CD8-positive, alpha-beta memory T cell (primary cell): Measurements from ENCODE around the gene TEAD4. TPM values are rescaled to one million over a fixed set of nuclear protein-coding genes. Genes with fewer than 3 reads are reported as not detected.

Experiments
- CTCF ChIA-PET: fragments of 350-600 bp; sonication (Branson Sonifier 250); formaldehyde crosslinking; loops from one replicate; lab custom pipeline; 2021; ENCODE audit warnings: antibody characterized with exemption; lab: Charles Lee
- POLR2A ChIA-PET: fragments of 350-600 bp; sonication (Branson Sonifier 250); formaldehyde crosslinking; loops from one replicate; lab custom pipeline; 2021; ENCODE audit warnings: antibody characterized with exemption; lab: Charles Lee
- DNase-seq, 5 donors: peaks; one replicate each; pipeline versions ENCODE4 v3.0.0 to v3.0.0-alpha.2; 2020 to 2022; ENCODE audit warnings: mixed read lengths in 1 of 5
- H3K27ac ChIP-seq: one replicate; pipeline ENCODE4 v1.7.0; 2013; ENCODE audit warnings: low read depth, mild to moderate bottlenecking, low read length, moderate library complexity
- H3K27me3 ChIP-seq: 2 replicates; pipeline ENCODE4 v1.7.0; 2013; ENCODE audit warnings: low read length, mild to moderate bottlenecking; ENCODE audit not compliant: insufficient read depth, poor library complexity, severe bottlenecking
- H3K36me3 ChIP-seq: 2 replicates; pipeline ENCODE4 v1.7.0; 2013; ENCODE audit warnings: mild to moderate bottlenecking, low read length, moderate library complexity; ENCODE audit not compliant: insufficient read depth
- H3K4me1 ChIP-seq: 2 replicates; pipeline ENCODE4 v1.7.0; 2013; ENCODE audit warnings: mild to moderate bottlenecking, low read length, moderate library complexity; ENCODE audit not compliant: insufficient read depth
- H3K4me3 ChIP-seq: 2 replicates; pipeline ENCODE4 v1.7.0; 2013; ENCODE audit warnings: mild to moderate bottlenecking, low read length
- H3K9me3 ChIP-seq: 2 replicates; pipeline ENCODE4 v1.7.0; 2013; ENCODE audit warnings: mild to moderate bottlenecking, low read length
- H3K27ac Mint-ChIP-seq, 8 donors: one replicate each; pipeline ENCODE4 v1.8.0; 2020 to 2021; ENCODE audit warnings: mixed read lengths in 8 of 8, mild to moderate bottlenecking in 6 of 8, inconsistent platforms in 3 of 8, moderate library complexity in 3 of 8
- H3K27me3 Mint-ChIP-seq, 2 donors: one replicate each; pipeline ENCODE4 v1.8.0; 2020 to 2021; ENCODE audit warnings: mixed read lengths in 2 of 2, mild to moderate bottlenecking in 1 of 2, moderate library complexity in 1 of 2
- H3K36me3 Mint-ChIP-seq, 3 donors: one replicate each; pipeline ENCODE4 v1.8.0; 2020 to 2021; ENCODE audit warnings: mixed read lengths in 3 of 3, inconsistent platforms in 1 of 3, mild to moderate bottlenecking in 1 of 3
- H3K4me1 Mint-ChIP-seq, 3 donors: one replicate each; pipeline ENCODE4 v1.8.0; 2020 to 2021; ENCODE audit warnings: mixed read lengths in 3 of 3, inconsistent platforms in 1 of 3, mild to moderate bottlenecking in 1 of 3
- H3K4me3 Mint-ChIP-seq, 7 donors: one replicate each; pipeline ENCODE4 v1.8.0; 2020 to 2021; ENCODE audit warnings: mixed read lengths in 7 of 7, mild to moderate bottlenecking in 6 of 7, moderate library complexity in 4 of 7, inconsistent platforms in 2 of 7
- H3K9me3 Mint-ChIP-seq, 5 donors: one replicate each; pipeline ENCODE4 v1.8.0; 2020 to 2022; ENCODE audit warnings: mixed read lengths in 5 of 5, mild to moderate bottlenecking in 3 of 5, moderate library complexity in 2 of 5, inconsistent platforms in 1 of 5
- polyA plus RNA-seq: library from polyadenylated mRNA; unstranded; fragments of 300-500 nt; fragmentation: Illumina TruSeq; gene quantifications from one replicate; pipeline ENCODE4 v1.2.3, GENCODE V29; 2021
- total RNA-seq, 2 experiments: library from RNA; stranded (reverse); gene quantifications; one replicate each; pipeline ENCODE4 v1.2.3, GENCODE V29; 2021

Gene TEAD4
- total and polyA plus RNA-seq, 3 experiments from 2014 or later: 1.7 to 2.1 TPM; not detected in 1

DNA sequence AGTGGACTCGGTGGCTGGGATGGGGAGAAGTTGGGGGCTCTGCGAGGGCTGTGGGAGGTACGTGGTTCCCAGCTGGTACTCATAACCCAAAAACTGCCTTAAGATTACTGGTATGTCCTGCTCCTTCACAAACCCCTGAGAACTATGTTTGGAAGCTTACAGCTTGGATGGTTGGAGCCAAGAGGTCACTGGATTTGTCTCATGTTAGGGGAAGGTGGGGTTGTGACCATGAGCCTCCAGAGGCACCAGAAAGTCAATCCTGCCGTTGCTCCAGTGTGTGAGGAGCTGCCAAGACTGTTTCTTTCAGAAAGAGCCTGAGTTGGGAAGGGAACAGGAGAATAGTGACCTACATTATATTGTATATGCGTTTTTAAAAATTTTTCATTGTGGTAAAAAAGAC, 33.5 kb downstream of the TEAD4 start:
- ChIA-PET CTCF (no interaction called here), POLR2A (no interaction called here)
- H3K4me1 ChIP-seq: no peaks in the 10 kb centered on the region
- H3K27me3 Mint-ChIP-seq: peaks cover 5 to 13% of the 10 kb centered on the region in 2 donors
- peaks cover 3 to 10% (median 6%) of the 10 kb centered on the region in 5 donors for H3K9me3 Mint-ChIP-seq
- H3K4me1 Mint-ChIP-seq: no peaks in the 10 kb centered on the region
- no peak overlapping the region for H3K4me3 Mint-ChIP-seq
- H3K4me3 ChIP-seq: no peak overlapping the region
- no peaks in the 10 kb centered on the region for H3K36me3 ChIP-seq
- DNase-seq: no peak
- no peaks in the 10 kb centered on the region for H3K27me3 ChIP-seq
- H3K9me3 ChIP-seq: no peaks in the 10 kb centered on the region
- no peak overlapping the region for H3K27ac Mint-ChIP-seq
- H3K36me3 Mint-ChIP-seq: no peaks in the 10 kb centered on the region
- no peak overlapping the region for H3K27ac ChIP-seq

DNA sequence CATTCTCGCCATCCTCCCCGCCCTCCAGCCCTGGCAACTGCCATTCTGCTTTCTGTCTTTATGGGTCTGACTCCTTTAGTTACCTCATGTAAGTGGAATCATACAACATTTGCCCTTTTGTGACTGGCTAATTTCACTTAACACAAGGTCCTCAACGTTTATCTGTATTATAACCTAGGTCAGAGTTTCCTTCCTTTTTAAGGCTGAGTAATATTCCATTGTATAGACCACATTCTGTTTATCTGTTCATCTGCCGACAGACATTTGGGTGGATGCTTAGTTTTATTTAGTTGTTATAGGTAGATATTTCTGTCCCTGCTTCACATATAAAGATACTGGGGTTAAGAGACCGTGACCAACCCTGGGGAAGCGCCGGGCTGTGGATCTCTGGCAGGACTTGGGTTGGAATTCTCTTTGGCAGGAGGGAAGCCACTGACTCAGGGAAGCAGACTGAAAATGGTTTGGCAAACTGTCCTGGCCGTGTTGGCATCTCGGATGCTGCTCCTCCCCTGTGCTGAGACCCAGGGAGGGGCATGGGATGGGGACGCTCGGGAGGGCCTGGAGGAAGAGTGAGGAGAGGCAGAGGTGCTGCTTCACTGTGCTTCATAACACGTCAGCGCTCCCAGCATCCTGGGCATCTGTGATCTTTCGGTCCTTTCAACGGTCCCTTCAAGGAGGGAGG, 38.9 kb downstream of the TEAD4 start:
- no peaks in the 10 kb centered on the region for H3K9me3 ChIP-seq
- Mint-ChIP-seq H3K9me3 (no peaks in the 10 kb centered on the region), H3K4me1 (no peaks in the 10 kb centered on the region), H3K4me3 (no peak overlapping the region), H3K36me3 (no peaks in the 10 kb centered on the region), H3K27me3 (peaks cover 3 to 13% of the 10 kb centered on the region in 2 donors), H3K27ac (peak overlapping the region in 1 of 8 donors; percentile 26)
- DNase-seq: peak in 1 of 5 donors; percentile 18
- no peak overlapping the region for H3K4me3 ChIP-seq
- H3K4me1 ChIP-seq: no peaks in the 10 kb centered on the region
- H3K27ac ChIP-seq: no peak overlapping the region
- CTCF ChIA-PET: no interaction called here
- no peaks in the 10 kb centered on the region for H3K36me3 ChIP-seq
- no peaks in the 10 kb centered on the region for H3K27me3 ChIP-seq
- POLR2A ChIA-PET: no interaction called here

DNA sequence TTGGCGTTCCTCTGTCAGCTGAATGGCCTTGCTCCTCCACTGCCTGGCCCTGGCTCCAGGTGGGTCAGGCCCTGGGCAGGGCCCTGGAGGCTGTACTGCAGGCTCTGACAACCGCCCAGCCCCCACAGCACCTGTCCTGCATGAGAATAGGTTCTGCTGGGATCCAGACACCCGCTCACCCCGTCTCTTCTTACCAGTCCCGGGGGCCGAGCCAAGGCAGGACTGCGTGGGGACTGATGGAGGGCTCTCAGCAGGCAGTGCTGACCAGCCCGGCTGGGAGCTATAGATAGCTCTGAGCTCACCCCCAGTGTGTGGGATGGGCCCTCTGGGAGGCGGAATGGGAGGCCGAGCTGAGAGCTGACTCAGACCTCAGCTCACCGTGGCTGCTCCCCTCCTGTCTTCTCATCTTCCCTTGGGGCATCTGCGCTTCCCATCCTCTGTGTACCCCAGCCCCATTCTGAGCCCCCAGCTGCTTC, 39.6 kb downstream of the TEAD4 start:
- Histone ChIP-seq H3K4me1 (no peaks in the 10 kb centered on the region), H3K4me3 (no peak overlapping the region), H3K36me3 (no peaks in the 10 kb centered on the region), H3K27me3 (no peaks in the 10 kb centered on the region), H3K9me3 (no peaks in the 10 kb centered on the region), H3K27ac (no peak overlapping the region)
- Mint-ChIP-seq H3K4me3 (no peak overlapping the region), H3K27ac (no peak overlapping the region), H3K27me3 (peaks cover 3 to 11% of the 10 kb centered on the region in 2 donors), H3K36me3 (no peaks in the 10 kb centered on the region), H3K4me1 (no peaks in the 10 kb centered on the region), H3K9me3 (no peaks in the 10 kb centered on the region)
- POLR2A ChIA-PET: no interaction called here
- no peak for DNase-seq
- CTCF ChIA-PET: no interaction called here

DNA sequence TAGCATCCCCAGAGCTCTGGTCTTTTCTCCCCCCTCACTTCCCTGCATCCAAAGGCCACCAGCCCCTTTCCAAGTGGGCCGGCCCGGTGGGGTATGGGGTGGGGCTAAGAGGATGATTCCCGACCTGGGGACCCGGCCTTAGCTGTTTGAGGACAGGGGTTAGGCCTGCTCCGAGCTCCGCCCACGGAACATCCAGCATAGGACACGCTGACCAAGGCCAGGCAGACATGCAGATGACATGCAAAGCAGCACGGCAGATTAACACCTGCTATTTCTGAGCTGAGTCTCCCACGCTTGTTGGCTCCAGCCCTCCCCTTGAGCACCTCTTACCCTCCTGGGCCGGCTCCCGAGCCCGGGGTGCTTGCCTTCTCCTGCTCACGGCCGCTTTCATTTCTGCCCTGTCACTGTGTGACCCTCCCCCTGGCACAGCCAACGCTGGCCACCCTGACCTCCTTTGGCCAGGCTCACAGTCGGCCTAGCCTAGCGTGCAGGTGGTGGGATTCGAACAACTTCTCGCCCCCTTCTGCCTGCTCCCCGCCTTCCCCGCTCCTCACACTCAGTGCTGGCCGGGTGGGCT, 40.2 kb downstream of the TEAD4 start:
- no peak overlapping the region for H3K4me3 Mint-ChIP-seq
- H3K4me1 Mint-ChIP-seq: no peaks in the 10 kb centered on the region
- no peak overlapping the region for H3K4me3 ChIP-seq
- peak in 1 of 5 donors; percentile 33 for DNase-seq
- H3K27ac ChIP-seq: no peak overlapping the region
- no peaks in the 10 kb centered on the region for H3K4me1 ChIP-seq
- no peaks in the 10 kb centered on the region for H3K36me3 Mint-ChIP-seq
- H3K27ac Mint-ChIP-seq: no peak overlapping the region
- H3K27me3 ChIP-seq: no peaks in the 10 kb centered on the region
- peaks cover 3 to 10% of the 10 kb centered on the region in 2 donors for H3K27me3 Mint-ChIP-seq
- POLR2A ChIA-PET: no interaction called here
- no peaks in the 10 kb centered on the region for H3K36me3 ChIP-seq
- H3K9me3 Mint-ChIP-seq: no peaks in the 10 kb centered on the region
- no peaks in the 10 kb centered on the region for H3K9me3 ChIP-seq
- CTCF ChIA-PET: no interaction called here

DNA sequence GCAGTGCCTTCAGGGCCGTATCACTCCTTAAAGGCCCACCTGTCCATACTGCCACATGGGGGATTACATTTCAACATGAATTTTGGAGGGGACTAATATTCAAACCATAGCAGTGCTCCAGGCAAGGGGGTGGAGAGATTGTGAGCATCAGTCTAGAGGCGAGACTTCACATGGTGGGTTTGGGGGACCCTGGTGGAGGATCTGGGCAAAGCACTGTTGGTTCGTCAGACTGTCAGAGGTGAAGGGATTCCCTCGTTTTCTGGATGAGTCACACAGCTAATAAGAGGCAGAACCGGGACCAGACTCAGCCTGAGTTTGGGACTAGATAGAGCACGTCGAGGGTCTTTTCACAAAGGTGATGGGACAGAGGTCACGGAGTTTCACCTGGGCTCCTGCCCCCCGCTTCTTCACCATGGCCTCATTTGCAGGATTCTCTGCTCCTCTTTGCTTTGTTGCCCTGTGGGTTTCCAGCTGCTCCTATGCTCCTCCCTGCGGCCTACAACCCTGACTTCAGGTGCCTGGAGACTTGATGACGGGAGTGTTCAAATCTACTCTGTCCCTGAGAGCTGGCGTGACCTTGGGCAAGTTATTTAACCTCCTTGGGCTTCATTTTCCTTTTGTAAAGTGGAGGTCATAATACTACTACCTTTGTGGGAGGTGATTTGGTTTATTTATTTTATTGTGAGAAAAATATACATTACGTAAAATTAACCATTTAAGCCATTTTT, 41.5 kb downstream of the TEAD4 start:
- no peaks in the 10 kb centered on the region for H3K4me1 ChIP-seq
- ChIA-PET POLR2A (no interaction called here), CTCF (no interaction called here)
- H3K27me3 ChIP-seq: no peaks in the 10 kb centered on the region
- no peaks in the 10 kb centered on the region for H3K36me3 ChIP-seq
- H3K36me3 Mint-ChIP-seq: no peaks in the 10 kb centered on the region
- no peaks in the 10 kb centered on the region for H3K9me3 ChIP-seq
- DNase-seq: no peak
- H3K9me3 Mint-ChIP-seq: no peaks in the 10 kb centered on the region
- no peak overlapping the region for H3K27ac Mint-ChIP-seq
- no peak overlapping the region for H3K27ac ChIP-seq
- no peak overlapping the region for H3K4me3 ChIP-seq
- peaks cover 4 to 17% of the 10 kb centered on the region in 2 donors for H3K27me3 Mint-ChIP-seq
- H3K4me1 Mint-ChIP-seq: no peaks in the 10 kb centered on the region
- H3K4me3 Mint-ChIP-seq: no peak overlapping the region

DNA sequence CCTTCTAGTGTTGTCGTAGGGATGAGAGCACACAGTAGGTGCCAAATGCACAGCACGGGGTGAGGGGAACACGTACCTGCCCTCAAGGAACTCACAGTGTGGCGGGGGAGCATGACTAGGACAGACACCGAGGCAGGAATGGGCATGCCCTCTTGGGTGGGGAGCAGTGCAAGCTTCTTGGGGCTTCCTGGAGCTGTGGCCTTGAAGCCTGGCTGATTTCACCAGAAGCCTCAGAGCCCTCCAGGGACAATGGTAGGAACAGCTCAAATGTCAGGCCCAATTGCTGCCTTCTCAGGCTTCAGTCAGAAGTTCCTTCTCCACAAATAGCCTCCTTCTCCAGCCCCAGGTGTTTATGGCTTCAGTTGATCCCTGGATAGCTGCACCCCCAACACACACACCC, 43.4 kb downstream of the TEAD4 start:
- Mint-ChIP-seq H3K36me3 (no peaks in the 10 kb centered on the region), H3K4me1 (no peaks in the 10 kb centered on the region), H3K4me3 (no peak overlapping the region), H3K27me3 (peaks cover 4 to 8% of the 10 kb centered on the region in 2 donors), H3K27ac (no peak overlapping the region), H3K9me3 (no peaks in the 10 kb centered on the region)
- CTCF ChIA-PET: no interaction called here
- Histone ChIP-seq H3K4me1 (no peaks in the 10 kb centered on the region), H3K4me3 (no peak overlapping the region), H3K27me3 (no peaks in the 10 kb centered on the region), H3K9me3 (no peaks in the 10 kb centered on the region), H3K36me3 (no peaks in the 10 kb centered on the region), H3K27ac (no peak overlapping the region)
- no peak for DNase-seq
- POLR2A ChIA-PET: no interaction called here

DNA sequence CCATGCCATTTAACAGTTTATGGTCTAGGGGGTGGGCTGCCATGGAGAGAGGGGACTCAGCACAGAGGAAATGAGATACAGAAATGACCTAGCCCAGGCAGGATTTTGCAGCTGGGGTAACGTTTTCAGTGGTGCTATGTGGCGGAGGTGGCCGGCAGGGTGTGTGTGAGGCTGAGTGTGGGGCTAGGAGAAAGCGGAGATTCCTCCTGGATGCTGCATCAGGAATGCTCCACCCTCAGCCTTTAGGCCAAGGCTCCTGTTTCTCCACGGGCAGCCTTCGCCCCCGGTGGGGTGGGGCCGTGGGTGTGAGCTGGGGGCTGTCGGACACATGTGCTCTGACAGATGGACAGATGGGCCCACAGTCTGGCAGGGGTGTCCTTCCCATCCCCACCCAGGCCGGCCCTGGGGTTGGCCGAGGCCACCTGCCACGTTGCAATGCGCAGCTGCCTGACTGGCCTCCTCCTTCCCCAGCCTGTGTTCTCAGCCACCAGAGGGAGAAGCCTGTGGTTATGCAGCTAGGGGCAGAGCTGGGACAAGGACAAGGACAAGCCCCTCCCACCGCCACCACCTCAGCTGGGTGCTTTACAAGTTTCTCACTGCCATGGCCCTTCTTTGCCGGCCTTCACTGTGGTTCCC, 44.3 kb downstream of the TEAD4 start:
- no peaks in the 10 kb centered on the region for H3K27me3 ChIP-seq
- Mint-ChIP-seq H3K4me3 (no peak overlapping the region), H3K27me3 (peaks cover 4 to 11% of the 10 kb centered on the region in 2 donors), H3K9me3 (no peaks in the 10 kb centered on the region), H3K4me1 (no peaks in the 10 kb centered on the region), H3K27ac (no peak overlapping the region), H3K36me3 (no peaks in the 10 kb centered on the region)
- H3K9me3 ChIP-seq: no peaks in the 10 kb centered on the region
- H3K4me3 ChIP-seq: no peak overlapping the region
- no peak overlapping the region for H3K27ac ChIP-seq
- DNase-seq: no peak
- ChIA-PET CTCF (no interaction called here), POLR2A (no interaction called here)
- H3K4me1 ChIP-seq: no peaks in the 10 kb centered on the region
- H3K36me3 ChIP-seq: no peaks in the 10 kb centered on the region
